GM10266 (cell line): ENCODE results near the gene SENP1.

Experiments used
- DNase-seq: peaks from one replicate; pipeline ENCODE4 v3.0.0; 2012; ENCODE audit errors: extremely low spot score
- CTCF ChIP-seq: IDR thresholded peaks from 2 replicates; pipeline ENCODE4 v1.5.1; 2012; ENCODE audit warnings: mild to moderate bottlenecking, low read depth; ENCODE audit not compliant: control insufficient read depth, insufficient read depth; ENCODE audit errors: missing control alignments

Gene SENP1

GRCh38 chr12:48067250-48067938 is 38.5 kb downstream of the SENP1 start:
- peak; percentile 17 for DNase-seq
- no peak for TF ChIP-seq CTCF

GRCh38 chr12:48065041-48065440 is 40.8 kb downstream of the SENP1 start:
- no peak for TF ChIP-seq CTCF
- no peak for DNase-seq

DNA sequence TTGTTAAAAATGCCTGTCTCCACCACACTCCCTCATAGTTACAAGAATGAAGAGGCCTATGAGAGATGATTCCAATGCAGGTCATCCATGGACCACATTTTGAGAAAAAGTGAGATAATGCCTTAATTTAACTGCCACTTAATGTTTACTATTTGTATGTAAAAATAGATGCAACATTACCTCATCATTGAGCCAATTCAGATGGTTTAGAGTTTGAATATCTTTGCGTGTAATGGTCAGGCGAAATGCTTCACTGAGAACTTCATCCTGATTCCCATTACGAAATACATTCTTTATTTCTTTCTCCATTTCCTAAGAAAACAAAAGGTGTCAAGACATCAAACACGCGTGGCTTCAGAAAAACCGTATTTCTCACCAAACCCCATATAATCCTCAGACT is 42.3 kb downstream of the SENP1 start:
- TF ChIP-seq CTCF, result no peak

DNA sequence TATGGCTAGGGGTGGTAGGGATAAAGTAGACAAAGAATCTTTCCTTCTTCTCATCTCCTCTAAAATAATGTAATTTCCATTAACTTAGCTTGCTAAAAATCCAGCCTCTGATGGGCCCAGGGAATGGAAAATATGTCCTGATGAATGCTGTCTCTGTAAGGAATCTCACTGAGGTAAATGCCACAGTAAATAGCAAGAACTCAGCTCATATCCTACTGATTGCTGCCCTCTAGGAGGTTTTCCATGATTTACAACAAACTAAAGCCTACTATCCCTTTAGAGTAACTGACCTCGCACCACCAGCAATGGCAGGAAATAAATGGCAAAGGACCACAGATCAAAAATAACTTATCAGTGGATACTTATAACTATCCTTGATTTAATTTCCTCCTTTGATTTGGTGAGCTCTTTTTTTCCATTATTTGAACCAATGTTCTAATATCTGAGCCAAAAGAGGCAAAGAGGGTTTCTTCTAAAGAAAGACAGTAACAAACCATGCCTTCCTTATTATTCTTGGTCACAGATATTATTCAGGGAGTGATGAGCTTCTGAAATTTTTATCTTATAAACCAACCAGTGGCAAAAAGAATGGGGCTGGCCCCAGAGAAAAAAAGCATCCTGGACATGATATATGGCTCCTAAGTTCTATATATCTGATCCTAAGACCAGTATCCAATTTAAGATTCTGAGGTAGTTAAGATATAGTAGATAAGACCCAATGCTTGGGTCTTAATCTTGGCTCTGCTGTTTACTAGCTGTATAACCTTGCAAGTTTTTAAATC is 43.8 kb downstream of the SENP1 start:
- no peak for TF ChIP-seq CTCF
- DNase-seq, result no peak

More for the DNA sequence above, 42.3 kb downstream of the SENP1 start:
- DNase-seq, result no peak

DNA sequence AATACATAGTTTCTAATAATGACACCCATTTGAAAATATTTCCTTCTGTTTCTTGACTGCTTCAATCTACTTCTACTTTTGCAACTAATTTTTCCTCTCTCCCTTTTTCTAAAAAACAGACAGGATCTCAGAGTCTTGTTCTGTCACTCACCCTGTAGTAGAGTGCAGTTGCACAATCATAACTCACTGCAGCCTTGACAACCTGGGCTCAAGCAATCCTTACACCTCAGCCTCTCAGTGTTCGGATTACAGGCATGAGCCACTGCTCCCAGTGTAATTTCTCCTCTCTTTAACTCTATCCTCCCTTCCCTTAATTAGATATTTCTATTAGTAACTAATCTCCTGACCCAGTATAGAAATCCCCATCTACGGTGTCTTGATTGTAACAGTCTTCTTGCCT is 45.4 kb downstream of the SENP1 start:
- TF ChIP-seq CTCF, result no peak
- DNase-seq, result no peak

DNA sequence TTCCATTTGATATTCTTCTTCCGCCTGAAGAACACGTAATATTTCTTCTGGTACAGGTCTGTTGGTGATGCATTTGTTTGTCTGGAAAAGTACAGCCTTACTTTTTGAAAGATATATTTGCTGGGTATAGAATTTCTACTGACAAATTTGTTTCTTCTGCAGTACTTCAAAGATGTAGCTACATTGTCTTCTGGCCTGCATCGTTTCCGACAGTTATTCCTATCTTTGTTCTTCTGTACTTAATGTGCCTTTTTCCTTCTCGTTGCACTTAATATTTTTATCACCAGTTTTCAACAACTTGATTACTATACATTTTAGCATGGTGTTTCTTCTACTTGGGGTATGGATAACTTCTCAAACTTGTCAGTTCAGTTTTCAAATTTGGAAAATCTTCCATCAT is 47.1 kb downstream of the SENP1 start:
- no peak for DNase-seq
- TF ChIP-seq CTCF, result no peak

- no peak for TF ChIP-seq CTCF
- no peak for DNase-seq
Observed at GRCh38 chr12:48054955-48055821, 50.7 kb downstream of the SENP1 start.
